GM23338 (cell line): ENCODE results near the gene UBXN11. TPM values are rescaled to one million over a fixed set of nuclear protein-coding genes. Genes with fewer than 3 reads are reported as not detected.

Experiments
- ATAC-seq: fragments of 200-7000 bp; cut with Tn5 transposase; 3 replicates; pipeline ENCODE4 v1.9.1; 2020
- DNase-seq: peaks from one replicate; pipeline ENCODE4 v3.0.0-alpha.2; 2015; ENCODE audit warnings: low spot score
- H2AFZ ChIP-seq: fragments of 200-600 bp; sonication (generic); 2 replicates; pipeline ENCODE4 v1.8.0; 2016; ENCODE audit warnings: antibody characterized with exemption, mild to moderate bottlenecking, moderate library complexity
- H3F3A ChIP-seq: fragments of 200-600 bp; sonication (generic); replicated peaks from 2 replicates; pipeline ENCODE4 v1.8.0; 2017; ENCODE audit warnings: antibody characterized with exemption, mixed run types, low read depth
- H3K27ac ChIP-seq: fragments of 200-600 bp; sonication (generic); 2 replicates; pipeline ENCODE4 v1.6.1; 2016; ENCODE audit warnings: low read depth
- H3K27me3 ChIP-seq: fragments of 200-600 bp; sonication (generic); 2 replicates; pipeline ENCODE4 v1.8.0; 2016; ENCODE audit warnings: mild to moderate bottlenecking, mixed run types, moderate library complexity; ENCODE audit not compliant: insufficient read depth
- H3K36me3 ChIP-seq: fragments of 200-600 bp; sonication (generic); 2 replicates; pipeline ENCODE4 v1.8.0; 2016; ENCODE audit warnings: mild to moderate bottlenecking; ENCODE audit not compliant: insufficient read depth
- H3K4me1 ChIP-seq: fragments of 200-600 bp; sonication (generic); 2 replicates; pipeline ENCODE4 v1.8.0; 2016; ENCODE audit warnings: mild to moderate bottlenecking, moderate library complexity; ENCODE audit not compliant: insufficient read depth
- H3K4me2 ChIP-seq: fragments of 200-600 bp; sonication (generic); 2 replicates; pipeline ENCODE4 v1.7.1; 2017; ENCODE audit warnings: mixed run types
- H3K4me3 ChIP-seq: fragments of 200-600 bp; sonication (generic); 2 replicates; pipeline ENCODE4 v1.6.1; 2016; ENCODE audit warnings: mixed run types
- H3K79me2 ChIP-seq: fragments of 200-600 bp; sonication (generic); replicated peaks from 2 replicates; pipeline ENCODE4 v1.8.0; 2017; ENCODE audit warnings: mild to moderate bottlenecking; ENCODE audit not compliant: insufficient read depth
- H3K9me2 ChIP-seq: fragments of 200-600 bp; sonication (generic); 2 replicates; pipeline ENCODE4 v1.8.0; 2017; ENCODE audit not compliant: insufficient read depth
- H4K20me1 ChIP-seq: fragments of 200-600 bp; sonication (generic); replicated peaks from 2 replicates; pipeline ENCODE4 v1.8.0; 2017; ENCODE audit warnings: mild to moderate bottlenecking; ENCODE audit not compliant: insufficient read depth
- H3K27ac Mint-ChIP-seq: 2 replicates; pipeline ENCODE4 v1.8.0; 2020; ENCODE audit warnings: inconsistent platforms, mild to moderate bottlenecking, moderate library complexity, mixed read lengths
- H3K27me3 Mint-ChIP-seq: 3 replicates; pipeline ENCODE4 v1.8.0; 2022; ENCODE audit warnings: low read depth, mild to moderate bottlenecking, moderate library complexity, mixed read lengths, inconsistent platforms; ENCODE audit not compliant: insufficient read depth, poor library complexity
- H3K36me3 Mint-ChIP-seq: 3 replicates; pipeline ENCODE4 v1.8.0; 2021; ENCODE audit warnings: low read depth, mild to moderate bottlenecking, inconsistent platforms, moderate library complexity, mixed read lengths
- H3K4me1 Mint-ChIP-seq: 3 replicates; pipeline ENCODE4 v1.8.0; 2020; ENCODE audit warnings: mild to moderate bottlenecking, inconsistent platforms, mixed read lengths
- H3K4me3 Mint-ChIP-seq: 3 replicates; pipeline ENCODE4 v1.8.0; 2021; ENCODE audit warnings: moderate library complexity, mild to moderate bottlenecking, inconsistent platforms, mixed read lengths
- H3K9me3 Mint-ChIP-seq: 3 replicates; pipeline ENCODE4 v1.8.0; 2020; ENCODE audit warnings: moderate library complexity, mild to moderate bottlenecking, inconsistent platforms, mixed read lengths
- CREB1 ChIP-seq: fragments of 250-450 bp; sonication (Bioruptor Pico); IDR thresholded peaks from 2 replicates; pipeline ENCODE4 v1.5.0; 2020; ENCODE audit warnings: low read depth, mild to moderate bottlenecking, moderate library complexity
- CTCF ChIP-seq, 2 experiments: fragments of 200-600 bp in 1 of 2; sonication (generic) in 1 of 2; conservative IDR thresholded peaks; 2 replicates each; pipeline versions ENCODE4 v1.5.1 to v1.6.1; 2016 to 2017; ENCODE audit warnings: antibody characterized with exemption in 2 of 2, low read depth in 2 of 2, mild to moderate bottlenecking in 2 of 2, moderate library complexity in 1 of 2
- EZH2 ChIP-seq: fragments of 200-600 bp; sonication (generic); IDR thresholded peaks from one replicate; pipeline ENCODE4 v1.8.0; 2017; ENCODE audit warnings: antibody characterized with exemption, mild to moderate bottlenecking, low read depth; ENCODE audit not compliant: unreplicated experiment
- JUNB ChIP-seq: IDR thresholded peaks from one replicate; pipeline ENCODE4 v1.6.1; 2016; ENCODE audit warnings: antibody characterized with exemption; ENCODE audit not compliant: unreplicated experiment
- NANOG ChIP-seq: IDR thresholded peaks from 2 replicates; pipeline ENCODE4 v1.6.1; 2016; ENCODE audit warnings: antibody characterized with exemption, borderline replicate concordance
- POLR2AphosphoS5 ChIP-seq: IDR thresholded peaks from 2 replicates; pipeline ENCODE4 v1.6.1; 2016; ENCODE audit warnings: antibody characterized with exemption, low read depth
- REST ChIP-seq: IDR thresholded peaks from one replicate; pipeline ENCODE4 v1.6.1; 2018; ENCODE audit warnings: antibody characterized with exemption; ENCODE audit not compliant: unreplicated experiment
- STAT1 ChIP-seq: IDR thresholded peaks from one replicate; pipeline ENCODE4 v1.6.1; 2016; ENCODE audit warnings: antibody characterized with exemption; ENCODE audit not compliant: unreplicated experiment
- ZNF114 ChIP-seq: fragments of 250-450 bp; sonication (Bioruptor Pico); IDR thresholded peaks from 2 replicates; pipeline ENCODE4 v1.5.0; 2020; ENCODE audit warnings: mild to moderate bottlenecking, moderate library complexity
- ZNF331 ChIP-seq: fragments of 250-450 bp; sonication (Bioruptor Pico); IDR thresholded peaks from 2 replicates; pipeline ENCODE4 v1.5.0; 2020; ENCODE audit warnings: low read depth, mild to moderate bottlenecking, moderate library complexity
- polyA plus RNA-seq: library from polyadenylated mRNA; unstranded; fragments of >200 nt; fragmentation: Nextera tagmentation; extraction: Ambion mirVana; gene quantifications from 2 replicates; pipeline ENCODE4 v1.2.1, GENCODE V29; 2016
- total RNA-seq: library from RNA; depleted of rRNA; stranded (reverse); fragments of >200 nt; shearing (Covaris generic); gene quantifications from 2 replicates; pipeline ENCODE4 v1.2.3, GENCODE V29; 2014
- TF ChIP-seq, protein P1 (sequence below): fragments of 250-450 bp; sonication (Bioruptor Pico); IDR thresholded peaks from 2 replicates; pipeline ENCODE4 v1.5.0; 2020; ENCODE audit warnings: mild to moderate bottlenecking, moderate library complexity

UBXN11 gene
- total and polyA plus RNA-seq, 2 experiments from 2014 or later: 8.0 to 8.3 TPM

DNA sequence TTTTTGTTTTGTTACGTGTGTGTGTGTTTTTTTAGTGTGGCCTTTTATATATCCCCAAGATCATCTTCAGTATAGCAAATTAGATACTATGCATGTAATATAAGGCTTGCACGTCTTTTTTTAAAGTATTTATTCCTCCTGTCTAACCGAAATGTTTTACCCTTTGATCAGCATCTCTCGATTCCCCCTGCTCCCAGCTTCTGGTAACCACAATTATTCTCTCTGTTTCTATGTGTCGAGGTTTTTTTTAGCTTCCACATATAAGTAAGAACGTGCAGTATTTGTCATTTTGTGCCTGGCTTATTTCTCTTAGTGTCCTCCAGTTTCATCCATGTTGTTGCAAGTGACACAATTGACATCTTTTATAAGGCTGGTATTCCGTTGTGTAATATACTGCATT is 53.7 kb downstream of the UBXN11 start:
- peaks cover 4% of the 10 kb centered on the region for H3K27me3 Mint-ChIP-seq
- DNase-seq (no peak), ATAC-seq (no peak)
- Histone ChIP-seq H3K36me3 (peaks cover 37% of the 10 kb centered on the region), H2AFZ (no peak overlapping the region), H4K20me1 (peaks cover 41% of the 10 kb centered on the region), H3K4me3 (no peak overlapping the region), H3K4me1 (no peaks in the 10 kb centered on the region), H3K4me2 (no peak overlapping the region), H3K9me2 (no peaks in the 10 kb centered on the region), H3K27ac (no peak overlapping the region), H3K79me2 (peaks cover 33% of the 10 kb centered on the region), H3F3A (no peaks in the 10 kb centered on the region), H3K27me3 (no peaks in the 10 kb centered on the region)
- peaks cover 8% of the 10 kb centered on the region; the same call in 2 of the 3 replicates for H3K9me3 Mint-ChIP-seq
- H3K4me1 Mint-ChIP-seq: no peaks in the 10 kb centered on the region
- no peak overlapping the region for H3K27ac Mint-ChIP-seq
- peaks cover 78% of the 10 kb centered on the region for H3K36me3 Mint-ChIP-seq
- no peak for TF ChIP-seq REST
- TF ChIP-seq STAT1: no peak
- TF ChIP-seq POLR2AphosphoS5: no peak
- TF ChIP-seq CTCF (conservative IDR thresholded peaks at IDR 0.05; ENCODE audit: low read depth in 2 of 2): no peak
- no peak for TF ChIP-seq JUNB
- TF ChIP-seq ZNF114 (CRISPR knock-in tag): no peak
- TF ChIP-seq NANOG: no peak
- TF ChIP-seq EZH2: no peak
- H3K4me3 Mint-ChIP-seq: no peak overlapping the region

- Histone ChIP-seq H3K27me3 (no peaks in the 10 kb centered on the region), H2AFZ (no peak overlapping the region), H3K9me2 (no peaks in the 10 kb centered on the region), H3K4me2 (no peak overlapping the region), H3K4me1 (peaks cover 17% of the 10 kb centered on the region), H3K36me3 (peaks cover 11% of the 10 kb centered on the region), H3K79me2 (peaks cover 87% of the 10 kb centered on the region), H3F3A (no peaks in the 10 kb centered on the region), H4K20me1 (peaks cover 63% of the 10 kb centered on the region), H3K4me3 (no peak overlapping the region), H3K27ac (no peak overlapping the region)
- ATAC-seq (no peak), DNase-seq (no peak)
- peaks cover 9% of the 10 kb centered on the region; the same call in 2 of the 3 replicates for H3K9me3 Mint-ChIP-seq
- H3K27me3 Mint-ChIP-seq: peaks cover 2% of the 10 kb centered on the region
- H3K4me3 Mint-ChIP-seq: no peak overlapping the region
- H3K27ac Mint-ChIP-seq: no peak overlapping the region
- peaks cover 21% of the 10 kb centered on the region; the same call in 2 of the 3 replicates for H3K4me1 Mint-ChIP-seq
- H3K36me3 Mint-ChIP-seq: peaks cover 44% of the 10 kb centered on the region
- TF ChIP-seq EZH2 (no peak), CREB1 (no peak), POLR2AphosphoS5 (no peak), ZNF114 (CRISPR knock-in tag) (no peak), ZNF331 (CRISPR knock-in tag) (no peak)
- TF ChIP-seq, protein P1, sequence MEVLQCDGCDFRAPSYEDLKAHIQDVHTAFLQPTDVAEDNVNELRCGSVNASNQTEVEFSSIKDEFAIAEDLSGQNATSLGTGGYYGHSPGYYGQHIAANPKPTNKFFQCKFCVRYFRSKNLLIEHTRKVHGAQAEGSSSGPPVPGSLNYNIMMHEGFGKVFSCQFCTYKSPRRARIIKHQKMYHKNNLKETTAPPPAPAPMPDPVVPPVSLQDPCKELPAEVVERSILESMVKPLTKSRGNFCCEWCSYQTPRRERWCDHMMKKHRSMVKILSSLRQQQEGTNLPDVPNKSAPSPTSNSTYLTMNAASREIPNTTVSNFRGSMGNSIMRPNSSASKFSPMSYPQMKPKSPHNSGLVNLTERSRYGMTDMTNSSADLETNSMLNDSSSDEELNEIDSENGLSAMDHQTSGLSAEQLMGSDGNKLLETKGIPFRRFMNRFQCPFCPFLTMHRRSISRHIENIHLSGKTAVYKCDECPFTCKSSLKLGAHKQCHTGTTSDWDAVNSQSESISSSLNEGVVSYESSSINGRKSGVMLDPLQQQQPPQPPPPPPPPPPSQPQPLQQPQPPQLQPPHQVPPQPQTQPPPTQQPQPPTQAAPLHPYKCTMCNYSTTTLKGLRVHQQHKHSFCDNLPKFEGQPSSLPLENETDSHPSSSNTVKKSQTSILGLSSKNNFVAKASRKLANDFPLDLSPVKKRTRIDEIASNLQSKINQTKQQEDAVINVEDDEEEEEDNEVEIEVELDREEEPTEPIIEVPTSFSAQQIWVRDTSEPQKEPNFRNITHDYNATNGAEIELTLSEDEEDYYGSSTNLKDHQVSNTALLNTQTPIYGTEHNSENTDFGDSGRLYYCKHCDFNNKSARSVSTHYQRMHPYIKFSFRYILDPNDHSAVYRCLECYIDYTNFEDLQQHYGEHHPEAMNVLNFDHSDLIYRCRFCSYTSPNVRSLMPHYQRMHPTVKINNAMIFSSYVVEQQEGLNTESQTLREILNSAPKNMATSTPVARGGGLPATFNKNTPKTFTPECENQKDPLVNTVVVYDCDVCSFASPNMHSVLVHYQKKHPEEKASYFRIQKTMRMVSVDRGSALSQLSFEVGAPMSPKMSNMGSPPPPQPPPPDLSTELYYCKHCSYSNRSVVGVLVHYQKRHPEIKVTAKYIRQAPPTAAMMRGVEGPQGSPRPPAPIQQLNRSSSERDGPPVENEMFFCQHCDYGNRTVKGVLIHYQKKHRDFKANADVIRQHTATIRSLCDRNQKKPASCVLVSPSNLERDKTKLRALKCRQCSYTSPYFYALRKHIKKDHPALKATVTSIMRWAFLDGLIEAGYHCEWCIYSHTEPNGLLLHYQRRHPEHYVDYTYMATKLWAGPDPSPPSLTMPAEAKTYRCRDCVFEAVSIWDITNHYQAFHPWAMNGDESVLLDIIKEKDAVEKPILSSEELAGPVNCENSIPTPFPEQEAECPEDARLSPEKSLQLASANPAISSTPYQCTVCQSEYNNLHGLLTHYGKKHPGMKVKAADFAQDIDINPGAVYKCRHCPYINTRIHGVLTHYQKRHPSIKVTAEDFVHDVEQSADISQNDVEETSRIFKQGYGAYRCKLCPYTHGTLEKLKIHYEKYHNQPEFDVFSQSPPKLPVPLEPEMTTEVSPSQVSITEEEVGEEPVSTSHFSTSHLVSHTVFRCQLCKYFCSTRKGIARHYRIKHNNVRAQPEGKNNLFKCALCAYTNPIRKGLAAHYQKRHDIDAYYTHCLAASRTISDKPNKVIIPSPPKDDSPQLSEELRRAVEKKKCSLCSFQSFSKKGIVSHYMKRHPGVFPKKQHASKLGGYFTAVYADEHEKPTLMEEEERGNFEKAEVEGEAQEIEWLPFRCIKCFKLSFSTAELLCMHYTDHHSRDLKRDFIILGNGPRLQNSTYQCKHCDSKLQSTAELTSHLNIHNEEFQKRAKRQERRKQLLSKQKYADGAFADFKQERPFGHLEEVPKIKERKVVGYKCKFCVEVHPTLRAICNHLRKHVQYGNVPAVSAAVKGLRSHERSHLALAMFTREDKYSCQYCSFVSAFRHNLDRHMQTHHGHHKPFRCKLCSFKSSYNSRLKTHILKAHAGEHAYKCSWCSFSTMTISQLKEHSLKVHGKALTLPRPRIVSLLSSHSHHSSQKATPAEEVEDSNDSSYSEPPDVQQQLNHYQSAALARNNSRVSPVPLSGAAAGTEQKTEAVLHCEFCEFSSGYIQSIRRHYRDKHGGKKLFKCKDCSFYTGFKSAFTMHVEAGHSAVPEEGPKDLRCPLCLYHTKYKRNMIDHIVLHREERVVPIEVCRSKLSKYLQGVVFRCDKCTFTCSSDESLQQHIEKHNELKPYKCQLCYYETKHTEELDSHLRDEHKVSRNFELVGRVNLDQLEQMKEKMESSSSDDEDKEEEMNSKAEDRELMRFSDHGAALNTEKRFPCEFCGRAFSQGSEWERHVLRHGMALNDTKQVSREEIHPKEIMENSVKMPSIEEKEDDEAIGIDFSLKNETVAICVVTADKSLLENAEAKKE: no peak
Measured at GRCh38 chr1:26239936-26240335, 66.5 kb downstream of the UBXN11 start.
